ENCODE results near the gene TMED6. TPM values are rescaled to one million over a fixed set of nuclear protein-coding genes. Genes with fewer than 3 reads are reported as not detected.

The TMED6 gene
- total and polyA plus RNA-seq, 12 donors: 0.32 to 0.41 (median 0.37) TPM; not detected in 7

GRCh38 chr16:69371564-69371963 is 20.0 kb upstream of the TMED6 start:
- no peak overlapping the region for H3K4me3 ChIP-seq
- H3K27me3 ChIP-seq: no peaks in the 10 kb centered on the region
- peaks cover 0 to 5% (median 0%) of the 10 kb centered on the region in 9 donors for H3K4me1 ChIP-seq
- 92% methylated on average over 2 of the region's 2 CpGs for WGBS, 2 donors
- ATAC-seq: no peak
- H3K9me3 ChIP-seq: no peaks in the 10 kb centered on the region
- H3K36me3 ChIP-seq: peaks cover 0 to 91% (median 55%) of the 10 kb centered on the region in 9 donors
- no peak overlapping the region for H3K27ac ChIP-seq
- intact Hi-C loops (cut with DNase I): no loop called here
- no peak for TF ChIP-seq CTCF (IDR thresholded peaks at IDR 0.05)
- no peak for DNase-seq

GRCh38 chr16:69368866-69369265 is 17.3 kb upstream of the TMED6 start:
- no peaks in the 10 kb centered on the region for H3K27me3 ChIP-seq
- peaks cover 0 to 5% (median 0%) of the 10 kb centered on the region in 9 donors for H3K4me1 ChIP-seq
- TF ChIP-seq CTCF (IDR thresholded peaks at IDR 0.05): no peak
- intact Hi-C loops (cut with DNase I): no loop called here
- H3K27ac ChIP-seq: no peak overlapping the region
- H3K9me3 ChIP-seq: no peaks in the 10 kb centered on the region
- WGBS, 2 donors: 92 to 96% methylated on average over 4 of the region's 4 CpGs
- peaks cover 0 to 100% (median 73%) of the 10 kb centered on the region in 9 donors for H3K36me3 ChIP-seq
- H3K4me3 ChIP-seq: no peak overlapping the region
- DNase-seq: no peak
- no peak for ATAC-seq

- 67 to 68% methylated on average over 7 of the region's 7 CpGs for WGBS, 2 donors
- Histone ChIP-seq H3K36me3 (peaks cover 0 to 100% (median 73%) of the 10 kb centered on the region in 9 donors), H3K9me3 (no peaks in the 10 kb centered on the region), H3K4me3 (no peak overlapping the region), H3K4me1 (peaks cover 0 to 3% (median 0%) of the 10 kb centered on the region in 9 donors), H3K27ac (no peak overlapping the region), H3K27me3 (no peaks in the 10 kb centered on the region)
- DNase-seq (no peak), ATAC-seq (no peak)
- intact Hi-C loops (cut with DNase I): no loop called here
- no peak for TF ChIP-seq CTCF (IDR thresholded peaks at IDR 0.05)
These were observed 16.4 kb upstream of the TMED6 start for GRCh38 chr16:69367980-69368379.

- WGBS, 2 donors: 92 to 93% methylated on average over 7 of the region's 7 CpGs
- DNase-seq (no peak), ATAC-seq (no peak)
- H3K9me3 ChIP-seq: no peaks in the 10 kb centered on the region
- peaks cover 0 to 93% (median 66%) of the 10 kb centered on the region in 9 donors for H3K36me3 ChIP-seq
- no peak overlapping the region for H3K27ac ChIP-seq
- no peaks in the 10 kb centered on the region for H3K27me3 ChIP-seq
- no peak overlapping the region for H3K4me3 ChIP-seq
- no peaks in the 10 kb centered on the region for H3K4me1 ChIP-seq
- TF ChIP-seq CTCF (IDR thresholded peaks at IDR 0.05): no peak
- intact Hi-C loops (cut with DNase I): no loop called here
These were observed 14.8 kb upstream of the TMED6 start for GRCh38 chr16:69366431-69366830.
